WTC11 (cell line): ENCODE results near the gene TMEM184A.

Source experiments
- CBFB ChIP-seq: sonication (generic); formaldehyde crosslinking; IDR thresholded peaks from 2 replicates; pipeline ENCODE4 v1.8.1; 2022; ENCODE audit warnings: mild to moderate bottlenecking, low read depth, missing genetic modification reagents
- CTCF ChIP-seq: fragments of 200-600 bp; IDR thresholded peaks from 2 replicates; pipeline ENCODE4 v1.8.0; 2022; ENCODE audit warnings: antibody characterized with exemption
- JUN ChIP-seq: sonication (generic); formaldehyde crosslinking; IDR thresholded peaks from 2 replicates; pipeline ENCODE4 v1.8.0; 2023; ENCODE audit warnings: mild to moderate bottlenecking, missing genetic modification reagents
- MAX ChIP-seq: sonication (generic); formaldehyde crosslinking; IDR thresholded peaks from 2 replicates; pipeline ENCODE4 v1.8.0; 2022; ENCODE audit warnings: mild to moderate bottlenecking, missing genetic modification reagents
- TCF7 ChIP-seq: sonication (generic); formaldehyde crosslinking; IDR thresholded peaks from 2 replicates; pipeline ENCODE4 v1.8.0; 2022; ENCODE audit warnings: mild to moderate bottlenecking, low read depth, missing genetic modification reagents, moderate library complexity

DNA sequence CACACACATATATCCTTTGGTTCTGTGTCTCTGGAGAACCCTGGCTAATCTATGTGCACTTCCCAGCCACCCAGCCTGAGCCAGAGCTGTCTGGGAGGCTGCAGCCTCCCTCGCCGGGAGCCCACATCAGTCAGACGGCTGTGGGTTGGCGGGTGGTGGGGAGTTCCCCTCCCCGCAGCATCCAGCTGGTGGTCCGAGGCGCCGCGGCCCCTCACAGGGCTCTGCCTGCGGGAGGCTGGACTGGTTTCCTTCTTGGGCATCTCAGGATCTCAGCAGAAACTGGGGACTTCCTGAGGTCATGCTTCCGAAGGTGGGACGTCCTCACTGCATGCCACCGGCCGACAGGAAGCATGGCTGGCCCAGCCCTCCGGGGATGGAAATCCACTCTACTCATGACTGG is 35.9 kb upstream of the TMEM184A start:
- TF ChIP-seq TCF7 (CRISPR knock-in tag) (no peak), JUN (CRISPR knock-in tag) (no peak), MAX (CRISPR knock-in tag) (no peak), CTCF (no peak), CBFB (CRISPR knock-in tag) (no peak)
